Right ventricle myocardium inferior (tissue), 1 donor: ENCODE data around the gene FAM50B. TPM values are rescaled to one million over a fixed set of nuclear protein-coding genes. Genes with fewer than 3 reads are reported as not detected.

Experiments used
- total RNA-seq: library from RNA; stranded (reverse); fragmentation: NEBNext Ultra II Directional; extraction: Animal tissue kit (Norgen Biotek cat#: 25700); gene quantifications from one replicate; pipeline ENCODE4 v1.2.1, GENCODE V29; 2021
- donor health status: DM: no; HTN: yes; CAD: no; lungs with severe emphysema.

The FAM50B gene
- total RNA-seq, 1 donor from 2014 or later: 26.5 TPM

Other genes with a start within 250 kb of the FAM50B start
- 29.7 TPM for gene PXDC1, start 97.7 kb upstream of the FAM50B start, total RNA-seq
- not detected for gene FAM217A, start 229.8 kb downstream of the FAM50B start, total RNA-seq